MM.1S (cell line): ENCODE measurements around the gene KDSR.

Source experiments
- DNase-seq: peaks from one replicate; pipeline ENCODE4 v3.0.0-alpha.2; 2015
- H2AFZ ChIP-seq: fragments of 300-600 bp; sonication (generic); 2 replicates; pipeline ENCODE4 v1.6.0; 2016; ENCODE audit warnings: antibody characterized with exemption, low read length
- H3F3A ChIP-seq: fragments of 300-600 bp; sonication (generic); 2 replicates; pipeline ENCODE4 v1.6.1; 2016; ENCODE audit warnings: mild to moderate bottlenecking, antibody characterized with exemption, low read length, moderate library complexity, mixed read lengths; ENCODE audit not compliant: insufficient read depth
- H3K27ac ChIP-seq: fragments of 300-600 bp; sonication (generic); 2 replicates; pipeline ENCODE4 v1.5.1; 2016; ENCODE audit warnings: mild to moderate bottlenecking, low read length
- H3K27me3 ChIP-seq: fragments of 300-600 bp; sonication (generic); replicated peaks from 2 replicates; pipeline ENCODE4 v1.6.0; 2016; ENCODE audit warnings: low read length; ENCODE audit not compliant: insufficient read depth
- H3K36me3 ChIP-seq: fragments of 300-600 bp; sonication (generic); replicated peaks from 2 replicates; pipeline ENCODE4 v1.6.1; 2016; ENCODE audit warnings: mild to moderate bottlenecking, low read length, mixed read lengths; ENCODE audit not compliant: insufficient read depth
- H3K4me1 ChIP-seq: fragments of 300-600 bp; sonication (generic); 2 replicates; pipeline ENCODE4 v1.6.1; 2016; ENCODE audit warnings: low read length, mixed read lengths
- H3K4me2 ChIP-seq: fragments of 300-600 bp; sonication (generic); 2 replicates; pipeline ENCODE4 v1.6.0; 2016; ENCODE audit warnings: low read depth, low read length
- H3K4me3 ChIP-seq: fragments of 300-600 bp; sonication (generic); 2 replicates; pipeline ENCODE4 v1.5.1; 2016; ENCODE audit warnings: low read length, mixed read lengths
- H3K79me2 ChIP-seq: fragments of 300-600 bp; sonication (generic); 2 replicates; pipeline ENCODE4 v1.6.1; 2016; ENCODE audit warnings: mixed run types, low read length, mixed read lengths
- H3K9ac ChIP-seq: fragments of 300-600 bp; sonication (generic); 2 replicates; pipeline ENCODE4 v1.6.1; 2016; ENCODE audit warnings: low read length, mixed read lengths
- H3K9me2 ChIP-seq: fragments of 300-600 bp; sonication (generic); replicated peaks from 2 replicates; pipeline ENCODE4 v1.6.1; 2016; ENCODE audit warnings: mild to moderate bottlenecking, low read length, mixed read lengths; ENCODE audit not compliant: insufficient read depth
- H3K9me3 ChIP-seq: fragments of 300-600 bp; sonication (generic); replicated peaks from 2 replicates; pipeline ENCODE4 v1.6.1; 2016; ENCODE audit warnings: mild to moderate bottlenecking, low read length, mixed read lengths; ENCODE audit not compliant: insufficient read depth
- H4K20me1 ChIP-seq: fragments of 300-600 bp; sonication (generic); 2 replicates; pipeline ENCODE4 v1.6.1; 2016; ENCODE audit warnings: mild to moderate bottlenecking, low read length, moderate library complexity, mixed read lengths; ENCODE audit not compliant: insufficient read depth
- CTCF ChIP-seq: fragments of 300-600 bp; sonication (generic); IDR thresholded peaks from 2 replicates; pipeline ENCODE4 v1.5.1; 2016; ENCODE audit warnings: antibody characterized with exemption, low read length, mixed read lengths
- EZH2 ChIP-seq: fragments of 300-600 bp; sonication (generic); optimal IDR thresholded peaks from 2 replicates; pipeline ENCODE3; 2017; ENCODE audit warnings: low read depth, mild to moderate bottlenecking, antibody characterized with exemption, low read length, mixed read lengths
- EZH2phosphoT487 ChIP-seq: fragments of 300-600 bp; sonication (generic); IDR thresholded peaks from 2 replicates; pipeline ENCODE4 v1.6.1; 2018; ENCODE audit warnings: antibody characterized with exemption, low read length

The KDSR gene

GRCh38 chr18:63297687-63298399 is 69.2 kb downstream of the KDSR start:
- DNase-seq, result no peak
- Histone ChIP-seq H3K4me1 (no peaks in the 10 kb centered on the region), H3K4me2 (no peak overlapping the region), H3K79me2 (peaks cover 91% of the 10 kb centered on the region), H3K9me3 (no peaks in the 10 kb centered on the region), H3K27me3 (no peaks in the 10 kb centered on the region), H3F3A (peaks cover 4% of the 10 kb centered on the region; the same call in 1 of the 2 replicates), H3K9ac (no peak overlapping the region), H3K27ac (no peak overlapping the region), H3K36me3 (peaks cover 4% of the 10 kb centered on the region; the same call in 1 of the 2 replicates), H4K20me1 (no peaks in the 10 kb centered on the region), H2AFZ (no peak overlapping the region), H3K4me3 (no peak overlapping the region), H3K9me2 (no peaks in the 10 kb centered on the region)
- TF ChIP-seq EZH2, result no peak
- TF ChIP-seq EZH2phosphoT487, result no peak
- TF ChIP-seq CTCF, result no peak

GRCh38 chr18:63293935-63294334 is 73.1 kb downstream of the KDSR start:
- Histone ChIP-seq H3K9me3 (no peaks in the 10 kb centered on the region), H2AFZ (no peak overlapping the region), H3K4me2 (no peak overlapping the region), H3K79me2 (peaks cover 91% of the 10 kb centered on the region), H3K36me3 (peaks cover 9% of the 10 kb centered on the region; the same call in 1 of the 2 replicates), H3K9ac (no peak overlapping the region), H3K4me1 (no peaks in the 10 kb centered on the region), H3K9me2 (no peaks in the 10 kb centered on the region), H3K4me3 (no peak overlapping the region), H4K20me1 (0 out of 2 replicates have a peak, but pooled peaks cover under 1% of the 10 kb centered on the region), H3F3A (no peaks in the 10 kb centered on the region), H3K27me3 (no peaks in the 10 kb centered on the region), H3K27ac (no peak overlapping the region)
- no peak for DNase-seq
- no peak for TF ChIP-seq EZH2
- no peak for TF ChIP-seq EZH2phosphoT487
- no peak for TF ChIP-seq CTCF

- Histone ChIP-seq H3F3A (no peaks in the 10 kb centered on the region), H3K27me3 (no peaks in the 10 kb centered on the region), H4K20me1 (0 out of 2 replicates have a peak, but pooled peaks cover 3% of the 10 kb centered on the region), H2AFZ (no peak overlapping the region), H3K9me2 (no peaks in the 10 kb centered on the region), H3K4me1 (no peaks in the 10 kb centered on the region), H3K4me3 (no peak overlapping the region), H3K27ac (no peak overlapping the region), H3K36me3 (peaks cover 5% of the 10 kb centered on the region; the same call in 1 of the 2 replicates), H3K4me2 (no peak overlapping the region), H3K9ac (no peak overlapping the region), H3K79me2 (peaks cover 91% of the 10 kb centered on the region), H3K9me3 (no peaks in the 10 kb centered on the region)
- DNase-seq, result no peak
- no peak for TF ChIP-seq EZH2
- TF ChIP-seq CTCF, result no peak
- TF ChIP-seq EZH2phosphoT487, result no peak
Observed at GRCh38 chr18:63292831-63293683, 73.9 kb downstream of the KDSR start.
